Renal pelvis (tissue), 4 donors: ENCODE data around the gene GRB10. TPM values are rescaled to one million over a fixed set of nuclear protein-coding genes. Genes with fewer than 3 reads are reported as not detected.

Experiments used
- DNase-seq: peaks from one replicate; pipeline ENCODE4 v3.0.0-alpha.2; 2013
- polyA plus RNA-seq, 3 donors: library from polyadenylated mRNA; unstranded; fragments of 120-200 nt; gene quantifications; one replicate each; pipeline ENCODE4 v1.2.1, GENCODE V29; 2013; ENCODE audit not compliant: insufficient read length in 3 of 3

The GRB10 gene
- polyA plus RNA-seq, 3 donors: 31.3 to 50.8 (median 45.3) TPM

- no peak for DNase-seq
These were observed 141.0 kb downstream of the GRB10 start for GRCh38 chr7:50641442-50642405.

- no peak for DNase-seq
These were observed 141.9 kb downstream of the GRB10 start for GRCh38 chr7:50640779-50641178.

DNA sequence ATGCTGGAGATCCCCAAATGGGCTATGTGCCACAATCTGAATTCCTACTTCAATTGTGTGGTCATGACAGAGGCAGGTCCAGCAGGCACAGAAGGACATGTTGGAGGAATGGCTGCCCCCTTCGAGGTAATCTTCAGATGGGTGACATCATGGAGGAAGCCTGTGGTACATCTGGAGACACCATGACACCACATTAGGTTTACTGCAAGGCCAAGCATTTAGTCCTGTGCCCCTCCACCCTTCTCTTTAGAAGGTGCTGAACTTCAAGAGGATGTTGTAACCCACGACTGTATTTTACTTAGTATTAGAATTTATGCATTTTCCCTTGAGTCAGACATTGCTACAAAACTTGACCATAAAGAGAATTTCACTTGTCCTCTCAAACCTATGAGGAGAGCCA lies 142.4 kb downstream of the GRB10 start:
- DNase-seq: no peak

GRCh38 chr7:50637725-50638643 lies 144.7 kb downstream of the GRB10 start:
- no peak for DNase-seq

GRCh38 chr7:50634378-50634777 lies 148.3 kb downstream of the GRB10 start:
- DNase-seq: no peak

GRCh38 chr7:50633414-50633710 lies 149.3 kb downstream of the GRB10 start:
- no peak for DNase-seq

DNA sequence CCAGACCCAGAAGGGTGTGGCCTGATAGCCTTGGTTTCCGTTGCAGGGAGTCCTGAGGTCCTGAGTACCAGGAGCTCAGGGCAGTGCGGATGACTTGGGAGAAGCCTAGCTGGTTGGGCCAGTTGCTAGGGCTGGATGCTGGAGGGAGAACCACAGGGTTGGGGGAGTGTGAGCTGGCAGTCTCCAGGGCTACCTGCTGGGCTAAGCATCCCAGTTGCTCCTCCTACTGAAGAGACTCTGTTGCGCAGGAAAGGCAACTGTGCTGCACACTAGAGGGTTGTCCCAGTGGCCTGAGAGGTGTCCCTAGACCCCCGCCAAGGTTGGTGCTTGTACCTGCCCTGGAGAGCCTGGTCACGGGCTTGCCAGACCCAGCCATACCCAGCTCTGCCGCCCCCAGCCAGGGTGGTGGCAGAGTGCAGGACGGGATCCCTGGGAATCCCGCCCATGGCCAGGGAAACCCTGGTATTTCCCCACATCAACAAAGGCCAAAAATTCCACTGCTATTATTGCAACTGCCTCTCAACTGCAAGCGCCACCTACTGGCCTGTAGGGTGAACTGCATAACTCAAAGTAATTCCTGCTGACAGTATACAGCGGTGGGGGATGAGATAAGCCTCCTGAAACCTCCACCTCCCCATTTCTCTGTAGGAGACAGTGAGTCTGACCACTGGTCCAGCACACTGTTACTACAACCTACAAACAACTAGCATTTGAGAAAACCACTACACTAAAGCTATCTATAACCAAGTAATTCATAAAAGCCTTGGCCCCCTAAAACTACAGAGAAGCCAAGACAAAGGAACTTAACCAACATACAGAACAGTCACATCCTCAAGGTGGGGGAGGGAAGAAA lies 149.9 kb downstream of the GRB10 start:
- no peak for DNase-seq

- DNase-seq: no peak
These were observed 151.1 kb downstream of the GRB10 start for GRCh38 chr7:50631639-50632038.

DNA sequence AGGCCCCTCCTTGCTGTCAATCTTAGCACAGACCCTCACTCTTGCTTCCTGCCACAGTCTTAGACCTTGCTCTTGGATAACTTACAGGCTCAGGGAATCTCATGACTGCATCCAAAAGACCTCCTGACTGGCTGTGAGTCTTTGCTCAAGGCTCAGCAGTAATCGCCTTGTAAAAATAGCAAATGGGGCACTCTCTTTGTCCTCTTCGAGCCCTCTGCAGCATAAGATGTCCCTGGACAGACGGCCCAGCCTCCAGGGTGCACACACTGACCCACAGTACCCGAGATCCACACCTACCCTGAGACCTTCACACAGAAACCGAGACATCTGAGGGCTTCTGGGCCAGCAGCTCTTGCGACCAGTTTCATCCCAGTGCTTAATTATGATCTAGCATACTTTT lies 151.6 kb downstream of the GRB10 start:
- no peak for DNase-seq

DNA sequence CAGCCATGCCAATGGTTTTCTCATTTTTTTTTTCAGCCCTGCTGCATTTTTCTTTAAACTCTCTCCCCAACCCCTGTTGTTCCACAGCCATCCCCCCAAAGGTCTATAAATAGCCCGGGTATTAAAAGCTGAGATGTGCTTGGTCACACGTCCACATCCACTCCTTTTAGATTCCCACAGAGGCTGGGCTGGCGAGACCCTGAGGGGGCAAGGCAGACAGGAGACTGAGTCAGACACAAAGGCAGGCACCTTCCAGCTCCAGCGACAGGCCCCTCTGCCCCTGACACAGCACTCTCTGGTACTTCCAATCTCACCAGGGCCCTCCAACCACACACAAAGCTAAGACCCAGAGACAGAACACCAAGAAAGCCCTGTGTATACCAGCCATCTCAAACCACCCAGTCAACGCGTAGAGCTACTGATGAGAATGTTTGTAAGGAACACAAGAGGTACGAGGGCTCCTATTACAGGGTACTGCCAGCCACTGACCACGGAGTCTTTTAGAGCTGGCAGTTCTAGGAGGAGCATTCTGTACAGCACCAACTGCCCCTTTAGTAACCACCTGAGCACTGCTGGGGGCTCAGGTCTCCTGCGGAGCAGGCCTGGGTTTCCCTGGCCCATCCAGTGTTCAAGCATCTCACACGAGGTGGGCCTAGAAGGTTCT lies 153.3 kb downstream of the GRB10 start:
- no peak for DNase-seq

DNA sequence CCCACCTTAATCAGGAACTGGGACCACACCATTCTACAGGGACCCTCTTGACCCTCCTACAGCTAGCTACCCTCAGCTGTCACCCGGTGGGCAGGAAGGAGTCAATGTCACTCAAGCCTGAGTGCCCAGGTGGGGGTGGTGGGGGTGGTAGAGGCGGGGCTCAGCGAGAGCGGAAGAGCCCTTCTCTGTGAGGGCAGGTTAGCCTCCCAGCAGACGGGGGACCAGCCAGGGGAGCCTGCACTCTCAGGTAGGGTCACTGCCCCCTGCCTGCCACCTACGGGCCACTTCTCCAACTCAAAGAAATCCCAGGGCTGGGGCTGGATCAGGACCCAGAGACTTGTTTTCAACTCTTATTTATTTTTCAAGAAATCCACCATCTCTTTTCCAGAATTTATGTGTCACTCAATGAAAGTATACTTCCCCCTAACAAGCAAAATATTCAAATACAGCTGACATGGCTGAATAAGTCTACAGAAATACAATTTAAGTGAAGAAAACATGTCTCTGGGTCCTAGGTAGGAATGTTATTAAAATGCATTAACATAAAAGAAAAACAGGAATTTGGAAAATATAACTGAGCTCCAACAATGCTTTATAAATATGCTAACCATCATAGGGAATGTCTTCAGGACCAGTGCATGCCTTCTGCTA lies 154.1 kb downstream of the GRB10 start:
- no peak for DNase-seq

DNA sequence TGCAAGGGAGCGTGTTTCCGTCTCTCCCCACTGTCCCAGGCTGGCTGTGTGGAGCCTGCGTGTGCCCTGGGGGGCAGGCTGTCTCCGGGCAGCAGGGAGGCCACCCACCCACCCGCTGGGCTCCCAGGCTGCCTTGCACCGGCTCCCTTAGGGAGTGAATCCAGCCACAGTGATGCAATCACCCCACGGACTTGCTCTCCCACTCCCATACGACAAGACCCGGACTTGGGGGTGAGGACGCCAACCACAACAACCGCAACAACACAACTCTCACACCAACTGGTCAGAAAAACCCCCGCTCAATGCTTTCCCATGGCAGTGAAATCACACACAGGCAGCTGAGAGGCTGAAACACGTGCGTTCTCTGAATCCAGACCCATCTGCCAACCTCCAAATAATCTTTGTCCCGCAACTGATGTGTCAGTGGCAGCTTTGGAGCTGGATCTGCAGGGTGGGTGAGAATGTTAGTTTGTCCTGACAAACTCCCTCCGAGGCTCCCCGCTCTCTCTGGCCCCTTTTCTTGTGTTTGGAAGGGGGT lies 154.8 kb downstream of the GRB10 start:
- no peak for DNase-seq

DNA sequence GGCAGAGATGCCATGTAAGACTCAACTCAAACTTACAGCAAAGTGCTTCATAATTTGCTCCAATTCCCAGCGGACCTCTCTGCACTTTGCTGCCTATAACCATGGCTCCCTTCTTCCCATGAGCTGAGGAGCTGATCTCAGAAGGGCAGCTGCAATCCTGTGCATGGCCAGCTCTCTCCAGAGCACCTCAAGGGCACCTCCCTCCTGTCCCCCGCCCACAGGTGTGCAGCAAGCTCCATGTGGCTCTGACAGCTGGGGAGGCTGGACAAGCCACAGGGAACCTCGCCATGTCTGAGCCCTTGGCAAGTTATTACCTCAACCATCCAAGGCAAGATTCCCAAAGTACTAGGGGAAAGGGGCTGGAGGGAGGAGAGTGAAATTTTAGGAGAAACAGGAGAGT lies 156.4 kb downstream of the GRB10 start:
- no peak for DNase-seq

GRCh38 chr7:50625360-50625759 lies 157.3 kb downstream of the GRB10 start:
- no peak for DNase-seq

DNA sequence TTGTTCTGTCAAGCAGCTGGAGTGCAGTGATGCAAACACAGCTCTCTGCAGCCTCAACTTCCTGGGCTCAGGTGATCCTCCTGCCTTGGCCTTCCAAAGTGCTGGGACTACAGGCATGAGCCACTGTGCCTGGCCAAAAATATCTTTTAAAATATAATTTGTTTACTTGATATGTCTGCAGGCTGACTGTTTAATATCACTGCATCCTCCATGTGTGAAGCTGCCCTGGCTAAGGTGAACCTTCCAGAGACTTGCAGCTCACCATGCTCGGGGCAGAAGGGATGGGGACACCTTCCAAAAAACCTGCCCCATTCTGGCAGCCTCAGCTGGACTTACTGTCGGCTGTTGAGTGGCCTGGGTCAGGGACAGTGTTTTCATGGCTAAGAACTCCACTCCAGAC lies 159.9 kb downstream of the GRB10 start:
- DNase-seq: no peak

DNA sequence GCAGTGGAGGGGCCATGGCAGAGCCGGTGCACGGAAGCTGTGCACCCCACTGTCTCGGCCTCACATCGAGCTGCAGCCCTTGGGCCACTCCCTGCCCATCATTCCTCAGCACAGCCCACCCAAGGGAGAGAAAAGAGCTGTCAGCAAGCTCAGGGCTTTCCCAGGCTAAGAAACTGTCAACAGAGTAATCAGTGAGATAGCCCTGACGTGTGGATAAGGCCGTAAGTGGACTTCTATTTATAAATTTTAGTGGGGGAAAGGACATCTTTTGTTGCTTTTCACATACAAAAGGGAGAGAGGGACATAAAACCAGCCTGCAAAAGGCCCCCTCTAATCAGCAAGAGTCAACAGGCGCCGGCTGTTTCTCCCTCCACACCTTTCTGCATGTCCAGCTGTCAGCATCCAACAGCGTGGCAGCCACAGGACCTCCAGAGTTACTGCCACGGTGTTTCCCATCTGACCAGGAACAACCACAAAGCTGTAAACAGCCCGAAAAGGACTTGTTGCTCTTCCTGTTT lies 160.7 kb downstream of the GRB10 start:
- DNase-seq: no peak

GRCh38 chr7:50621206-50621605 lies 161.5 kb downstream of the GRB10 start:
- no peak for DNase-seq

- DNase-seq: no peak
These were observed 162.3 kb downstream of the GRB10 start for GRCh38 chr7:50620433-50620832.

- DNase-seq: no peak
These were observed 163.0 kb downstream of the GRB10 start for GRCh38 chr7:50619684-50620083.

- DNase-seq: no peak
These were observed 164.4 kb downstream of the GRB10 start for GRCh38 chr7:50618281-50618680.
